ENCODE data around the gene VMP1.
"Not testable (repeated sequence)": the region's sequence is repeated elsewhere in the genome, so short reads cannot be mapped to it uniquely, and the experiment has no call there.

Gene VMP1

DNA sequence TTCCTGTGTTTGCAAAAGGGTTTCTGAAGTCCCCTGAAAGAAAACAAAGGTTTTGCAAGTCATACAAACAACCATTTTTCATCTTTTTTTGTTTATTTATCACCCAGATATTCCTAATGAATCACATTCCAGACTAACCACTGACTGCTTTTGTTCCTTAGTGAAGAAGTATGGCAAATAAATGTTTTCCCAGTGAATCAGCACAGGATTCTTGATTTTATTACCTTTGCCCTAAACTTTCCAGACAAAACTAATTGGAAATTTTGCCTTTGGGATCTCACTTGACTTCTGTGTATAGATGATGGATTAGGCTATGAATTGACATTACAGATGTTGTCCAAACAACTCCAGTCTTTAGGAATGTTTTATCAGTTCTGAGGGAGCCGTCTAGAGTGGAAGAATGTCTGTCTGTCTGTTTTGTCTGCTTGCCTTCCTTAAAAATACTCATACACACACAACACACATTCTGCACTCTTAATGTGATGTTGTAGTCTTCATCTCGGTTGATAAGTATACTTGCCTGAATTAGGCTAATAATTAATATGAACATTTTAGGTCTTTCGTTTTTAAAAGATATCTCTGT, 48.9 kb downstream of the VMP1 start:
- DNase-seq, result no peak

DNA sequence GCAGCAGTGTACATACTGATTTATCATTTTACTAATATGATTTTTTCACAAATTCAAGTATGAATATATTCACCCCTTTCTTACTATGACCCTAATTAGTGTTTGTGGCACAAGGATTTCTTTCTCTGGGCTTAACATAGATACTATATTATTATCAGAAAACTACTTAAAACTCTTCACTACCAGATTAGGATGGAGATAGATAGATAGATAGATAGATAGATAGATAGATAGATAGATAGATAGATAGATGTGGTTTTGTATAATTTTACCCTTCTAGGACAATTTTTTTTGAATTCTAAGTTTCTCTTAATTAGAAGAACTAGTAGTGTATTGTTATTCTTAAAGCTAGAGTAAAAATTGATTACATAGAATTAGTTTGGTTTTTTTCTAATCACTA, 49.6 kb downstream of the VMP1 start:
- DNase-seq, result no peak

DNA sequence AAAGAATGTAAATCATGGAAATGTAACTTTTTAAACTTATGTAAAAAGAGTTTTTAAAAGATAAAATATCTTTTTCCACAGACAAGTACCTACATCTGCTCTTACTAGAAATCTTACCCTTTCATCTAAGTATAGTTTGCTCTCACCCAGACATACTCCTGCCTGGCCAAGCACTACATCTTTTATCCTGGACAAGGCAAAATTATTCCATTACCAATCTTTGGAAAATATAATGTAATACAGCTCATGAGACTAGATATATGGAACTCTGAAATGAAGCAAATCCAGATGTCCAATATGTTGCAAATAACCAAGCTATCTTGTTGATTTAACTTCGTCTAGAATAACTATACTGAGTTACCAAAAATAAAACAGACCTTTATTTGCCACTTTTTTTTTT, 50.0 kb downstream of the VMP1 start:
- no peak for DNase-seq

DNA sequence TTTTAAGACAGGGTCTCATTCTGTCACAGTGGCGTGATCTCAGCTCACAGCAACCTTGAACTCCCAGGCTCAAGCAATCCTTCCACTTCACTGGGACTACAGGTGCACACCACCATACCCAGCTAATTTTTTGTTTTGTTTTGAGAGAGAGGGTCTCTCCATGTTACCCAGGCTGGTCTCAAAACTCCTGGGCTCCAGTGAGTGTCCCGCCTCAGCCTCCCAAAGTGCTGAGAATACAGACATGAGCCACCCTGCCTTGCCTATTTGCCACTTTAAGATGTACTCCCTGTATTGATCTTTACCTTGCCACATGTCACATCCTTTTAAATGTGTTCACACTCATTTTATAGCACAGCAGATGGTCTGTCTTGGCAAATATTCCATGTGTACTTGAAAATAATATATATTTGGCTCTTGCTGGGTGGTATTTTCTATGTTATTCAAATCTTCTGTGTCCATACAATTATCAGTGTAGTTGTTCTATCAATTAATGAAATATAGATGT, 50.5 kb downstream of the VMP1 start:
- DNase-seq, result no peak

DNA sequence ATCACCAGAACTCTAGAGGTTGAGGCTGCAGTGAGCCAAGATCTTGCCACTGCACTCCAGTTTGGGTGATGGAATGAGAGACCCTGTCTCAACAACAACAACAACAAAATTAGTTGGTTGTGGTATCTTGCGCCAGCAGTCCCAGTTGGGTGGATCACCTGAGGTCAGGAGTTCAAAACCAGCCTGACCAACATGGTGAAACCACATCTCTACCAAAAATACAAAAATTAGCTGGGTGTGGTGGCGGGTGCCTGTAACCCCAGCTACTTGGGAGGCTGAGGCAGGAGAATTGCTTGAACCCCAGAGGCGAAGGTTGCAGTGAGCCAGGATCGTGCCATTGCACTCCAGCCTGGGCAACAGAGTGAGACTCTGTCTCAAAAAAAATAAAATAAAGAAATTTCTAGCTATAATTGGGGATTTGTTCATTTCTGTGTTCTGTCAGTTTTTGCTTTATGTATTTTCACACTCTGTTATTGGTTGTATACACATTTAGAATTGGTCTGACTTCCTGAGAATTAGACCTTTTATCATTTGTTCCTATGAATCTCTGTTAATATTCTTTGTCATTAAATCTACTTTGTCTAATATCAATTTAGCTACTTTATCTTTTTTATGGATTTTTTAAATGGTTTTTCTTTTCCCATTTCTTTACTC, 51.7 kb downstream of the VMP1 start:
- not testable (repeated sequence) for DNase-seq

DNA sequence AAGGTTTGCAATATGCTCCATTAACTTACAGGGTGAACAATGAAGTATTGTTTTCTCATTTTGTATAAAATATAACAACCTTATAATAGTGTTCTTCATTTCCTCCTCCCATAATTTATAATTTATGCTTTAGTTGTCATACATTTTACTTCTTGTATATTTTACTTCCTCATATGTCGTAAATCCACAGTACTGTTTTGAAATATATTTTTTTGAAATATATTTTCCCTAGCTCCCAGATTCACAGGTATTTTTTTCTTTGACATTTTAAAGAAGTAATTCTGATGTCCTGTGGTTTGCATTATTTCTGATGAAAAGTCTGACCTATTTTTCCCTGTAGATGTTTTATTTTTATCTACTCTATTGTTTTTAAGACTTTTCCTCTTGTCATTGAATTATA, 52.7 kb downstream of the VMP1 start:
- DNase-seq, result no peak

DNA sequence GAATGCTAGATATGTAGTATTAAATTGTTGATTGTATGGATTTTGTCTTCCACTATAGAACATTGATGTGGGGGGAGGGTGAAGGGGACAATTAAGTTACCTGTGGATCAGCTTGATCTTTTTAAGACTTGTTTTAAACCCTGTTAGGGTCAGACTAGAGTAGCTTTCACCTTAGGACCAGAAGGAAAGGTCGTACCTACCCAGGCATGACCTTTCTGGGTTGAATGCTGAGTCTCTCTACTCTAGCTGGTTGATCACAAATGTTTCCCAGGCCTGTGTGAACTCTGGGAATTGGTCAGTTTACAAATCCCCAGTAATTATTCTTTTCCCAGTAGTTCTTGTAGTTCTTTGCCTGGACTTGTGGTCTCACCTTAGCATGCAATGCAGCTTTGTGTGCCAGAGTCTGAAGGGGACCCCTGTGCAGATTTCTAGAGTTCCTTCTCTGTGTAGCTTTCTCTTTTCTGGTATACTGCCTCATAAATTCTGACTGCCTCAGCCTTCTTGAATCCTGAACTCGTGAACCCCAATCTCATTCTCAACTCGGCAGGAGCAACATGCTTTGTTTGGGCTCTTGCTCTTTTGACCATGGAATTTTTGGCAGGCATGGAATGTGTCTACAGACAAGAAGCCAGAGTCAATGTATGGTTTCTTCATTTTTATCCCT, 54.1 kb downstream of the VMP1 start:
- DNase-seq, result no peak

DNA sequence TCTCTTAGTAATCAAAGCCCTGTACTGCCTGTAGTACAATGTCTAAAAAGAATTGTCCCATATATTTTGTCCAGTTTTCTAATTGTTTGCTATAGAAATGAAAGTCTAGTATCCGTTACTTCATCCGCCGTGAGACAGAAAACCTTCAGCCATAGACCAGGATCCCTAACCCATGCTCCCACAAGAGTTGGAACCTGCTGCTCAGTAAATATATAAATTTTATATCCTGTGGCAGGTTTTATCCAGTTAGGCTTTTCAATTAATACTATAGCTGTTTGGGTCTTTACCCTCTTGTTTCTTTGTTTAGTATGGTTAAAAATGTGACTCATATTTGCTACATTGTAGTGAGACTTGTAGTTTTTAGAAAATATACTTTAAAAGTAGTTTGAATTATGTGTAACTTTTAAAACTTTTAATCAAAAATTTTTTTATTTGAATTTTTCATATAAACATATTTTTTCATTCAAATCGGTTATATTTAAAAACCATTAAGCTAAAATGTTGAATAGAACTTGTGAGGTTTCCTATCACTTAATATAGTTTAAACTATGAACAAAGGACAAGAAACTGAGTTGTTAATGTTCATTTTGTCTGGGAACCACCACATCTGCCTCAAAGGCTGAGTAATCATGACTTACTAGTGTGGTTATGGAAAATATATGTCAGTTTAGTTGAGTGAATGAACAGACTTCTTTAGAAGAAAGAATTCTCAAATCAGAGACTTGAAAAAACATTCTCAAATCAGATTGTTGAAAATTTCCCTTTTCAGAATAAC, 54.8 kb downstream of the VMP1 start:
- DNase-seq, result no peak

DNA sequence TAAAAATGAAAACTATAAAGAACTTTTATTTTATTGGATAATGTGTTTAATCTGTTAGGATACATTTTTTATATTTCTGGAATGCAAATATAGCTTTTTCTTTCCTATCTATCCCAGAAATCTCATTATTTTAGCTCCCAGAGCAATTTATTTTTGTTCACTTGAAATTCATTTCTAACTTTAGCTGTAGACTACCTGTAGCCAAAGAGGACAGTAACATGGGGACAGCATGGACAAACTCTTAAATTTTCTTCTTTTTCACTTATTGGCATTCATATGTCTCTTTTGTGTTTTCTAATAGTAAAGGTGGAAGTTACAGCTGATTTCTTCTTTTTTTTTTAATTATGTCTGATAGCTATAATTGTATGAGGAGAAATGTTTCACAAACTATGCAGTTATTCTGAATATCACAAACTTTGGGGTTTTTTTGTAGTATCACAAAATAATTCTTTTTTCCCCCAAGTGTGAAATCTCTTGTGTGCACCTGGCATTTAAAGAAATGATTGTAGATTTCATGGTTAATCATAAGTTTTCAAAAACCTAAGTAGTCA, 55.4 kb downstream of the VMP1 start:
- no peak for DNase-seq

DNA sequence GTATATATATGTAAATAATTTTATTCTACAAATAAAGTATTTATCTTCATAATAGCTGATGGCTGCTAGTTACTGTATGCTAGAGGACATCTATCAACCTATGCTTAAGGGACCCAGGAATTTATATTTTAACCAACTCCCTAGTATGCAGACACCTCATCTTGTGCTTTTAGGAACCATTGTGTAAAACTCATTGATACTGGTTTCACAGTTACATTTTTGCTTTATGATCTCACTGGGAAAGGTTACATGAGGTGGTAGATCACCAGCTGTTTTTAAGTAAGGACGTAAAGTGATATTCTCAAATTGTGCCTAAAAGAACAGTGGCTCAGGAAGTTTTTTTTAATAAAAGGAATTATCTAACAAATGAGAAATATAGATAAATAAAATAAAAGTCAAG, 56.4 kb downstream of the VMP1 start:
- no peak for DNase-seq

DNA sequence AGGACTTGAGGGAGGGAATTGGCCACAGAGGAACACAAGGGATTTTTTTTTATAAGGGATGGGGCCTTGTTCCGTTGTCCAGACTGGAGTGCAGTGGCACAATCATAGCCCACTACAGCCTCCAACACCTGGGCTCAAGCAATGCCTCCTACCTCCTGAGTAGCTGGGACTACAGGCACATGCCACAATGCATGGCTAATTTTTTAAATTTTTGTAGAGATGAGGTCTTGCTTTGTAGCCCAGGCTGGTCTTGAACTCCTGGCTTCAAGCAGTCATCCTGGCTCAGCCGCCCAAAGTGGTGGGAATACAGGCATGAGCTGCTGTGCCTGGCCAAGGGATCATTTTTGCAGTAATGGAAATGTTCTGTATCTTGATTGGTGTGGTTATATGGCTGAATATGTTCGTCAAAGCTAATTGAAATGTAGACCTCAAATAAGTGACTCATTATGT, 56.9 kb downstream of the VMP1 start:
- no peak for DNase-seq

DNA sequence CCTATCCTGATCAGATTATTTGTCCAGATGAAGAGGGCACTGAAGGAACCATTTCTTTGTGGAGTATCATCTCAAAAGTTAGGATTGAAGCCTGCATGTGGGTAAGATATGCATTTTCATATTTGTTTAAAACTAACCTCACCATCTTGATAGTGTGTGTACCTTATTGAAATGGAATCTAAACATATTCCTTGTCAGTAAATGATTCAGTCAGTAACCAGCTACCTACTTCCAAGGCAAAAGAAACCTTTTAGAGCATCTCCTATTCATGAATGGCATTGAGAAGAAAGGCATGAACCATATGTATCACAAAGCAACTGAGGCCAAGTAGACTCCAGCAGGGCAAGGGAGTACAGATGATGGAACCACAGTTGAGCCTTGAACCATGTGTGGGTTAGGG, 57.6 kb downstream of the VMP1 start:
- DNase-seq, result no peak

DNA sequence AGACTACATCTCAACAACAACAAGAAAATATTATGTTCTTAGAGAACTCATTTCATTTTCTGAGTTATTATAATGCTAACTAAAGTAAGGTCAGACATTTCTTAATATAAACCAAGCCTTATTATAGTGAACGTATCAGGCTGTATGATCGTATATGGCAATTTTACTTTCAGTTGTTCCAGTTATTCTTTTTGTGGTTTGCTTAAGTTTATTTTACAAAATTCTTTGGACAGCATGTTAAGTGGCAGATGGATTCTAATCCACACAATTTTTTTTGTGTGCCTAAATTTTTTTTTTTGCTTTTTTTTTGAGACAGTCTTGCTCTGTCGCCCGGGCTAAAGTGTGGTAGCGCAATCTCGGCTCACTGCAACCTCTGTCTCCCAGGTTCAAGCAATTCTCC, 59.0 kb downstream of the VMP1 start:
- no peak for DNase-seq

DNA sequence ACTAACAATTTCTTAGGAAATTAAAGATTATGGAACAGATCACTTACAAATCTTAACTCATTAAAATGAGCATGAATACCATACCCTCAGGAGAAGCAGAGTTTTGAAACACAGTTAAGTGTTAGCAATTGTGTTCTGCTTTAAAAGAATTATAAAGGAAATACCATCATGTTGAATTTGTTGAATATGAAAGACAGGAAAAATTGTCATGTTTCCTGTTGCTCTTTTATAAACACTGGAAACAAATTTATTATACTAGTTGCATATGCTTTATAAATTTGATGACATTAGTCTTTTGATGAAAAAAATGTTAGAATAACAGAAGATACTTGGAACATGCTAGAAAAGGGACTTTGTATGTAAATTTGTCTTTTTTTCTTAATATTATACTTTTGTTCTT, 59.7 kb downstream of the VMP1 start:
- no peak for DNase-seq

DNA sequence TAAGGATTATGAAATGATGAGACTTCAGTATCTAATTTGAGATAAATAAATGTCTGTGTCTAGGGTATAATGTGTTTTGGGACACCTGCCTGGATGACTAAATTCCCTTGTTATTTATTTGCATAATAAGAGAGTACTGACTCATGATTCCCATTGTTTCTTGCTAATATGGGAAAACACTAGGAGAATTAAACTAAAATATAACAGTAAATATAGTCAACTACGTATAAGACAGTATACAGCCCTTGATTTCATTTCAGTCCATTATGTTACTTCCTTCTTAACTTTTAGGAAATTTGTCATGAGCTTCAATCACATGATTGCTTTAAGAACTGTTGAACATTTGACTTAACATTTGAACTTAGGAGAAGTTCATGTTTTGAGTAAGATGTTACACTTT, 62.4 kb downstream of the VMP1 start:
- no peak for DNase-seq

DNA sequence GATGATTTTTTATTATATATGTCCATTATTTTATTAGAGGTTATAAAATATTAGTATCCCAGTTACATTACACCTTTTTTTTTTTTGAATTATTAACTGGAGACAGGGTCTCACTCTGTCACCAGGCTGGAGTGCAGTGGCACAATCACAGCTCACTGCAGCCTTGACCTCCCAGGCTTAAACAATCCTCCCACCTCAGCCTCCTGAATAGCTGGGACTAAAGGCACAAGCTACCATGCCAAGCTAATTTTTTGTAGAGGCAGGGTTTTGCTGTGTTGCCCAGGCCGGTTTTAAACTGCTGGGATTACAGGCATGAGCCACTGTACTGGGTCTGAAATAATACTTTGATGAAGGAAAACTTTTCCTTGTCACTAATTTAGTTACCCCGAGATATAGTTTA, 63.6 kb downstream of the VMP1 start:
- DNase-seq, result no peak

DNA sequence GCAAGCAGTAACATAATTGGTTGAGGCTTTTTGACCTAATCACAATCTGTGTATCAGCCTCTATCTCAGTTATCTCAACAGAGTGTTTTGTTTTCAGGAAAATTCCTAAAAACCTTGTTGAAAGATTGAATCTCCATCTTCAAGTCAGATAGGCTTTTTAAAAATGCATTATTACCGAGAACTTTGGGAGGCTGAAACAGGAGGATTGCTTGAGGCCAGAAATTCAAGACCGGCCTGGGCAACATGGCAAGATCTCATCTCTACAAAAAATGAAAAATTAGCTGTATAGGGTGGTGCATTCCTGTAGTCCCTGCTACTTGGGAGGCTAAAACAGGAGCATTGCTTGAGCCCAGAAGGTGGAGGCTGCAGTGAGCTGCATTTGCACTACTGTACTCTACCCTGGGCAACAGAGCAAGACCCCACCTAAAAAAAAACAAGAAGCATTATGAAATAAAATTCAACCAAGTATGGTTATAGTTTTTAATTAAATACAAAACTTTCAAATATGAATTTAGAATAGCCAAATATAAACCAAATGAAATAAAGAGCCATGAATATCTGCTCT, 68.4 kb downstream of the VMP1 start:
- DNase-seq, result no peak

DNA sequence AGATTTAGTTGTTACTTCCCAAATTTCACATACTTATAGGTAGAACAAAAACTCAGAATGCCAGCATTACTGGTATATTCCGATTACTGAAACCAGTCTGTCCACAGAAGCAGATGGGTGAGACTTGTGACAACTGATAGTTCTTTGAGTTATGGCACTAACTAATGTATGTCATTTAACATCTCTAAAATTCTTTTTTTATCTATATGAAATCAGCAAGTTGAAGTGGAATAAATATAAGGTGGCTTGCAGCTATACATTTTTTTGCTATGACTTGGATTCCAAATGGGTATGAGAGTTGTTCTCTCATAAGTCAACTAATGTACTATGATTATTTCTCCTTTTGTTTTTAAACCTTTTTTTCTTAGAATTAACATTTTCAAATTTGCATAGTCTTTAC, 69.1 kb downstream of the VMP1 start:
- DNase-seq, result no peak

DNA sequence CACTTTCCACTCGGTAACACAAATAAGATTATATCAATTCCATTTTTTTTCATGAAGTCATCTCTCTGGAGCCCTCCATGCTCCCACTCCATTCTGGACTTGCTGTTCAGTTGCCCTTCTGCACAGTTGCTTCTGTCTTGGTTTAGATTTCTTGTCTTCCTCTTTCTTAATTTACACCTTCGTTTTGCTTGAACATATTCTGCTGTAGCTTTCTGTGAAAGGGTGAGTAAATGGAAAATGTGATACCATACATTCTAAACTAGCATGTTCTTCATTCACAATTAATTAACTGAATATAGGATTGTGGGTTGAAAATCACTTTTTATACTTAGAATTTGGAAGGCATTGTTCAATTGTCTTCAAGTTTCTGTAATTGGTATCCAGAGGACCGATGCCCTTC, 69.6 kb downstream of the VMP1 start:
- no peak for DNase-seq

DNA sequence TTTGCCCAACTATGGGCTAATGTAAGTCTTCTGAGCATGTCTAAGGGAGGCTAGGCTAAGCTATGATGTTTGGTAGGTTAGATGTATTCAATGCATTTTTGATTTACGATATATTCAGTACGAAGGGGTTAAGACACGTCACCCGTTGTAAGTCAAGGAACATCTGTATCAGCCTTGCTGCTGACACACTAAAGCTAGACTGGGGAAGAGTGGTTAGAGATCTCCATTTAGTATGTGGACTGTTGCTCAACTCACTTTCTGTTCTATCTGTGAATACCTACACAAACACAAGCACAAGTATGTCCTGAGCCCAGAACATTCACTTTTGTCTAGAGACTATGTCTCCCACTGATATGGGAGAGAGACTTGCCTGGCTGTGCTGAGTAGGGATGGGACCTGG, 71.5 kb downstream of the VMP1 start:
- no peak for DNase-seq

DNA sequence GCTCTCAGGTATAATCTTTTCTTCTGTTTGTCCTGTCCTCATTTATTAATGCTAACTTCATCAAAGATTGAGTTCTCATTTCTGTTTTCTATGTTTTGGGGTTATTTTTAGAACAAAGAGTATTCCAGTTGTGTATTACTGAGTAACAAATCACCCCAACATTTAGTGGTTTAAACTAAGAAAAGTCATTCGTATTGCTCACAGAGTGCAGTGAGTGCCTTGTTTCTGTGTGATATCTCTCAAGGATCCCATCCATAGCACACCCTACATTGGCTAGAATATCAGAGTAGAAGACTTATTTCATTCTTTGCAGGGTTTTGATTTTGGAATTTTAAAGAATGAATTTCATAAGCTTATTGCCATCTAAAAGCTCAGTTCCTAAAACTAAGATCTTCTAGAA, 72.1 kb downstream of the VMP1 start:
- no peak for DNase-seq

DNA sequence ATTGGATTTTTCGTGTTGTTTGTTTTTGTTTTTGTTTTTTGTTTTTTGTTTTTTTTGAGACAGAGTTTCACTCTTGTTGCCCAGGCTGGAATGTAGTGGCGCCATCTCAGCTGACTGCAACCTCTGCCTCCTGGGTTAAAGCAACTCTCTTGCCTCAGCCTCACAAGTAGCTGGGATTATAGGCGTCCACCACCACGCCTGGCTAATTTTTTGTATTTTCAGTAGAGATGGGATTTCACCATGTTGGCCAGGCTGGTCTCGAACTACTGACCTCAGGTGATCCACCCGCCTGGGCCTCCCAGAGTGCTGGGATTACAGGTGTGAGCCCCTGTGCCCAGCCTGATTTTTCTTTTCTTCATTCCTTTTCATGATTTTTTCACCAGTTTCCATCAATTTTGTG, 73.1 kb downstream of the VMP1 start:
- DNase-seq, result not testable (repeated sequence)

Data from COR-L47 (cell line).